SH-SY5Y (cell line): ENCODE results near the gene TMEM139.

Experiments
- GATA2 ChIP-seq: IDR thresholded peaks from 2 replicates; pipeline ENCODE4 v1.6.1; 2011; ENCODE audit warnings: mild to moderate bottlenecking, low read depth, low read length
- GATA3 ChIP-seq: IDR thresholded peaks from 2 replicates; pipeline ENCODE4 v1.6.1; 2011; ENCODE audit warnings: low read depth, mild to moderate bottlenecking, low read length, moderate library complexity

The TMEM139 gene

DNA sequence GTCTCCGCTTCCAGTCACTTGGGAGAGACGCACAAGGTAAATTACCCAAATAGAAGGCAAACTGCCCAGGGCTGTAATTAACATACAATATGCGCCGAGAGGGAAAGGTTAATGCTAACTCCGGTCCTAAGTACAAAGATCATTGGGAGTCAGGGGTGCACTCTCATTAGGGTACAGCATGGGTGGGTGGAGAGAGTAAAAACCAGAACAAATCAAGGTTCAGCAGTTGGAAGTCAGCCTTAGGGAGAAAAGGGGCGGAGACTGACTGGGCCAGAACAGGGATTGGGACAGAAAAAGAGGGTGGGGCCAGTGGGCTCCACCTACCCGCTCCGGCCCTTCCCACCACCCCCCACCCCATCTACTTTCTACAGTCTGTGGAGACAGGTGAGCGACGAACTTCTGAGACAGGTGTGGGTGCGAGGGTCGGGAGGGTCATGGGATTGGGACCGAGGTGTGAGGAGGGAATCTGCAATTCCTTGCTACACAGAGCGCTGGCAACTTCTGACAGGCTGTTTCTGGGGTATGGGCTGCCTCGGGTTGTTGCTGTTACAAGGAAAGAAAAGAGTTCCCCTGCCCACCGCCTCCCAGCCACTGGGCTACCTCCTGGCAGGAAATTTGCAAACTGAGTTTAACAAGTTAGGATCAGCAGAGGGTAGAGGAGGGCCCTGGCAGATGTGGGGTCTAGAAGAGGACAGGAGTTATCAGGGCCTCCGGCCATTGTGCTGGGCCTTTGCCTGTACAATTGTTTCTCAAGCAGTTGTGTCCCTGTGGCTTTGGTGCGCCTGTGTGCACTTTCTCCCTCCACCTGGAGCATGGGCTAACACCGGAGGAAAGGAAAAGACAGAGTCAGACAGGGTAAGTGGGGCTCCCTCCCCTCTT is at the start of gene TMEM139:
TMEM139 (plus strand) TSS at position 368 of the 879 bp plus-strand sequence. CDS start 1,000 bp downstream, outside the sequence.
- TF ChIP-seq GATA2, result no peak
- no peak for TF ChIP-seq GATA3

- TF ChIP-seq GATA2, result no peak
- no peak for TF ChIP-seq GATA3
Observed at GRCh38 chr7:143235561-143235960, 49.2 kb upstream of the TMEM139 start.

DNA sequence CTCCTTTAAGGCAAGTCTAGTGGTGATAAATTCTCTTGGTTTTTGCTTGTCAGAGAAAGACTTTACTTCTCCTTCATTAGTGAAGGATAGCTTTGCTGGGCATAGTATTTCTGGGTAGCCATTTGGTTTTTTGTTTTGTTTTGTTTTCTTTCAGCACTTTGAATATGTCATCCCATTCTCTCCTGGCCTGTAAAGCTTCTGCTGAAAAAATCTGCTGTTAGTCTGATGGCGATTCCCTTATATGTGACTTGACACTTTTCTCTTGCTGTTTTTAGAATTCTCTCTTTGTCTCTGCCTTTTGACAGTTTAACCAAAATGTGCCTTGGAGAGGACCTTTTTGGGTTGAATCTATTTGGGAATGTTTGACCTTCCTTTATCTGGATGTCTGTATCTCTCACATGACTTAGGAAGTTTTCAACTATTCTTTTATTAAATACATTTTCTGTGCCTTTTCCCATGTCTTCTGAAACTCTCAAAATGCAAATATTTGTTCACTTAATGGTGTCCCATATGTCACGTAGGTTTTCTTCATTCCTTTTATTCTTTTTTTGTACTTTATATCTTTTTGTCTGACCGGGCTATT is 48.3 kb upstream of the TMEM139 start:
- TF ChIP-seq GATA3 (no peak), GATA2 (no peak)

DNA sequence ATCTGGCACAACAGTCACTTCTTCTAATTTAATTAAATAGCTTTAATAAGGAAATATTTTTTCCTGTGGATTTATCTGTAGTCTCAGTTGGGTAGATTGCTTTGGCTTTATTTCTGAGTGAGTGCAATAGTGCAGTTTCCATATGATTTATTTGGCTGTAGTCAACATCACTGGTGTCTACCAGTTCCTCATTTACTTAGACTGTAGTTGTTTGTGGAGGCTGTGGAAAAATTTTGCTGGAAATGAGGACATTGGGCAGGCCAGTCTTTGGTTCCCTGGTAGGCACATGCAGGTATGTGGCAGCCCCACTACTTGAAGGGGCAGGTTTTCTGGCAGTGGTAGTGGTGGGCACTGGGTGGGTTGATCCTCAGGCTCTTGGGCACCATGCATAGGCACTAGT is 47.4 kb upstream of the TMEM139 start:
- TF ChIP-seq GATA2 (no peak), GATA3 (no peak)

DNA sequence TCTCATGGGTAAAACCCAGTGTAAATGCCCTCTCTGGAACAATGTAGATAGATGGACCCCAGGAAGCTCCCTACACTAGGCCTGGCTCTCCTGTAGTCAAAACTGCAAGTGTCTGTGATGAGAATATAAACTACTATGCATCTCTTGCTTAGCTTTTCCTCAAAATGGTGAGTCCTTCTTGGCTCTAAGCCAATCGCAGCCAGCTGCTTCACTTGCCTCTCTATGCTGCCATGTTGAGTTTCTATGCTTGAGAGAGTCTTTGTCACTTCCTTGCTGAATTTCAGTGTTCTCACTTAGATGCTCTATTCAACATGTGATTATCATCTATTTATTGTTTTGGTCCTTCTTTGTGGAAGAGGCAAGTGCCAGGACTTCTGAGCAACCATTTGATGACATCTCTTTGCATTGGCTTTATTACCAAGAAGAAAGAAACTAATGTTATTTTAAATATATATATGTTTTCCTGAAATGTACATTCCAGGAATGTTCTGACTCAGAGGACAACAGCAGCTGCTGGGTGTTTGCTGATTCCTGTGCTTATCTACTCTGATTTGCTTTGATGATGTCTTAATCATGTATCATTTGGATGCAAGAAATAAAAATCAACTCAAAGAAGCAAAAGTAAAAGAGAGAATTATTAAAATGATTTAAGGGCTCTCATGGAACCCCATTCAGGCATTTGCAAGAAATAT is 46.3 kb upstream of the TMEM139 start:
- TF ChIP-seq GATA2, result no peak
- no peak for TF ChIP-seq GATA3

DNA sequence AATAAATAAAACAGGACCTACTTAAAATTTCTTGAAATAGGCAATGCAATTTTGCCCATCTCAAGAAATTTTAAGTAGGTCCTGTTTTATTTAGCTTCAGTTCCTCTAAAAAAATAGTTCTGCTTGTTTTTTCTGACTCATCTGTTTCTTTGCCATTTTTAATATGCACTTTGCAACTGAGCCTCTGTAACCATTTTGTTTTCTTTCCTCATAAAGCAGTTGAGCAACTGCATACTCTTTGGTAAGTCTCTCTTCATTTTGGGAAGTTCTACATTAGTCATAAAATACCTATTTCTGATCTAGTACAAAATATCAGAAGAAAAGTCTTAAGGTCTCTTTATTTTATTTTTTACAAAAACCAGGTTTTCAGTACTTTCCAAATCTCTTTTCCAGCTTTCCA is 44.9 kb upstream of the TMEM139 start:
- TF ChIP-seq GATA3 (no peak), GATA2 (no peak)

- TF ChIP-seq GATA3 (no peak), GATA2 (no peak)
Observed at GRCh38 chr7:143240291-143241168, 44.2 kb upstream of the TMEM139 start.

DNA sequence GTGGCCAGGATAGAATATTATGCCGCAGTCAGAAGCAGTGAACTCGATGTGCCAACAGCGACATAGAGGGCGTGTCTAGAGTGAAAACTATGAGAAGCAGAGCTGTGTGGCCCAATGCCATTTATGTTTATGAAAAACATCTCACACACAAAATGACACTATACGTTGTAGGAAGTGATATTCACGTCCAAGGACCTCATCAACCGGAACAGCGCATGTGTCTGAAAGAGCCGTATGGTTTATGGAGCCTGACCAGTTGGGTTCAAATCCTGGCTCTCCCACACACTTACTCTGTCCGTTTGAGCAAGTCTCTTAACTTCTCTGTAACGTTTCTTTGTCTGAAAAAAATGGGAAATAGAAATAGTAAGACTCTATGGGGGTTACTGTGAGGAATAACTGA is 42.5 kb upstream of the TMEM139 start:
- TF ChIP-seq GATA2 (no peak), GATA3 (no peak)

DNA sequence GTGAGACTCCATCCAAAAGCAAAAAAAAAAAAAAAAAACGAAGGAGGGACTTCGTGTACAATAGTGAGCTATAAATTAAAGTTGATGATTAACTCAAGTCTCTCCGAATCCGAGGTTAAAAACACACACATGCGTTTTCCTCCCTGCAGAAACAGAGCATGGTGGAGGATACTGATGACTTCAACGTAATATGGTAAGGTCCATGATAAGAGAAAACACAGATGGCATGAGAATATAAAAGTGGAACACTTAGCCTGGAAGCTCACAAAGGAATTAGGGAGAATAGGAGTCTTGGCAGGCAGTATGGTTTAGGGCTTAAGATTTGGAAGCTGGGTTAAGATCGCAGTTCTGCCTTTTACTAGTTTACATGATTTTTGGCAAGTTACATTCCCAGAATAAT is 41.6 kb upstream of the TMEM139 start:
- TF ChIP-seq GATA2 (no peak), GATA3 (no peak)

DNA sequence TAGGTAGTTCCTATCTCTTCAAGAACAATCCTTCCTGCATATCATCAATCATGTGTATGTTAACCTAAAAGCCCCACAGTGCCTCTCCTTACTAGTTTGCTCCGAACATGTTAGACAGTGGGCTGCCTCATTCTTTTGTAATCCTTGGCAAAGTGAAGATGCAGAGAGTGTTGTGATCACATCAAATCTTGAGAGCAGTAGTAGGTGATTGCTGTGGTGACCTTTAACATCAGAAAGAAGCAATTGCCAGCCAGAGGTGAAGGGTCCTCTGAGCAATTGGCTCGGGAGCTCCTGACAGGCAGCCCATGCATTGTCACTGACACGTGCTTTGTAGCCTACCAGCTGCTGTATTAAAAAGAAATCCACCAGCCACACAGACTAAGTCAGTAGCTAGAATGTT is 41.1 kb upstream of the TMEM139 start:
- TF ChIP-seq GATA2, result no peak

DNA sequence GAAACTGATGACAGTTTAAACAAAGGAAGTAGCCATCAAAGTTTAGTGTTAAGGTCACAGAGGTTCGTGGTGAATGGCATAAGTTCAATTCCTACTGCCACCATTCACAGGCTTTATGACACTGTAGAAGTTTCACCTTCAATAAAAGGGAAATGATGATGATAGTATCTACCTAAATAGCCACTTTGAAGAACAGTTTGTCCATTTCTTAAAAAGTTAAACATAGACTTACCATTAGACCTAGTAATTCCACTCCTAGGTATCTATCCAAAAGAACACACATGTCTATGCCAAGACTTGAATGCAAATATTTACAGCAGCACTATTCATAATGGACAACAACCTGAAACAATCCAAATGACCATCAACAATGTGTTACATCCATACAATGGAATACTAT is 40.4 kb upstream of the TMEM139 start:
- TF ChIP-seq GATA3 (no peak), GATA2 (no peak)

DNA sequence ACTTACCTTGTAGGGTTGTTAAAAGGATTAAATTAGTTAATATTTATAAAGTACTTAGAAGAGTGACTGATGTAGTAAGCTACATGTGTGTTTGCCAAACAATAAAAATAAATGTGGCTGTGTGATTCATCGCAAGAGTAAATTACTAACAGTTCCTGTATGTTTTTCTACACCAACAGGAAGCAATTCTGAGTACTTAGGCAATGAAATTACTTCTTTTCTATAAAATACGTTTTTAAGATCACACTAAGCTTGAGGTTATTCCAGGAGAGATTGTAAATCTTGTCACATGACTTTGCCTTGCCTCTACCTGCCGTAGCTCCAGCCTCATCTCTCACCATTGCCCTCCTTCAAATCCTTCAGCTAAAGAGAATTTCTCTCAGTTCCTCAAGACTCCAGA is 39.6 kb upstream of the TMEM139 start:
- no peak for TF ChIP-seq GATA2

DNA sequence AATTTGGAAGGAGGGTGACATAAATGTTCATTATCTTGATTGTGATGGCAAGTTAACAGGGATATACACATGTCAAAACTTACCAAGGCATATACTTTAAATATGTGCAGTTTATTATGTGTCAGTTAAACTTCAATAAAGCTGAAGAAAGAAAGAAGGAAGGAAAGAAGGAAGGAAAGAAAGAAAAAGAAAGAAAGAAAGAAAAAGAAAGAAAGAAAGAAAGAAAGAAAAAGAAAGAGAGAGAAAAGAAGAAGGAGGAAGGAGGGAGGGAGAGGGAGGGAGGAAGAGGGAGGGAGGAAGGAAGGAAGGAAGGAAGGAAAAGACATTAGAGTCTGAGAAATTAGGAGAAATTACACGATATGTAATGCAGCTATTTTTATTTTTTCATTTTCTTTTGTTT is 37.4 kb upstream of the TMEM139 start:
- TF ChIP-seq GATA2 (no peak), GATA3 (no peak)

GRCh38 chr7:143248761-143249354 is 35.9 kb upstream of the TMEM139 start:
- TF ChIP-seq GATA3 (no peak), GATA2 (no peak)
